ENCODE data around the gene DDX1.
A peak's percentile ranks its signal among the peaks of the same experiment; 100 is the strongest.

Gene DDX1

GRCh38 chr2:15553951-15554350 lies 37.7 kb upstream of the DDX1 start:
- TF ChIP-seq SPI1 (IDR thresholded peaks at IDR 0.05; ENCODE audit: low read depth, low read length) (no peak), POLR2AphosphoS5 (IDR thresholded peaks at IDR 0.05; ENCODE audit: low read depth, low read length) (no peak), POU2F2 (IDR thresholded peaks at IDR 0.05; ENCODE audit: low read depth, low read length) (no peak), PAX5 (IDR thresholded peaks at IDR 0.05; ENCODE audit: insufficient read depth, low read length, severe bottlenecking) (no peak), POLR2A (IDR thresholded peaks at IDR 0.05; ENCODE audit: low read depth, low read length) (no peak), TAF1 (IDR thresholded peaks at IDR 0.05; ENCODE audit: low read depth, low read length) (no peak)
- no peak for DNase-seq (ENCODE audit: insufficient read length, low spot score)
- FAIRE-seq: no peak

GRCh38 chr2:15554525-15555218 lies 37.0 kb upstream of the DDX1 start:
- DNase-seq (ENCODE audit: insufficient read length, low spot score): no peak
- no peak for FAIRE-seq
- TF ChIP-seq SPI1 (IDR thresholded peaks at IDR 0.05; ENCODE audit: low read depth, low read length) (no peak), PAX5 (IDR thresholded peaks at IDR 0.05; ENCODE audit: insufficient read depth, low read length, severe bottlenecking) (no peak), POLR2A (IDR thresholded peaks at IDR 0.05; ENCODE audit: low read depth, low read length) (no peak), POU2F2 (IDR thresholded peaks at IDR 0.05; ENCODE audit: low read depth, low read length) (no peak), POLR2AphosphoS5 (IDR thresholded peaks at IDR 0.05; ENCODE audit: low read depth, low read length) (no peak), TAF1 (IDR thresholded peaks at IDR 0.05; ENCODE audit: low read depth, low read length) (no peak)

GRCh38 chr2:15555760-15556193 lies 35.9 kb upstream of the DDX1 start:
- DNase-seq (ENCODE audit: insufficient read length, low spot score) (no peak), FAIRE-seq (no peak)
- TF ChIP-seq TAF1 (IDR thresholded peaks at IDR 0.05; ENCODE audit: low read depth, low read length) (no peak), SPI1 (IDR thresholded peaks at IDR 0.05; ENCODE audit: low read depth, low read length) (no peak), PAX5 (IDR thresholded peaks at IDR 0.05; ENCODE audit: insufficient read depth, low read length, severe bottlenecking) (no peak), POLR2AphosphoS5 (IDR thresholded peaks at IDR 0.05; ENCODE audit: low read depth, low read length) (no peak), POU2F2 (IDR thresholded peaks at IDR 0.05; ENCODE audit: low read depth, low read length) (no peak), POLR2A (IDR thresholded peaks at IDR 0.05; ENCODE audit: low read depth, low read length) (no peak)

- TF ChIP-seq POLR2AphosphoS5 (IDR thresholded peaks at IDR 0.05; ENCODE audit: low read depth, low read length): no peak
- TF ChIP-seq POU2F2 (IDR thresholded peaks at IDR 0.05; ENCODE audit: low read depth, low read length): no peak
- TF ChIP-seq SPI1 (IDR thresholded peaks at IDR 0.05; ENCODE audit: low read depth, low read length): no peak
- TF ChIP-seq POLR2A (IDR thresholded peaks at IDR 0.05; ENCODE audit: low read depth, low read length): no peak
- no peak for TF ChIP-seq PAX5 (IDR thresholded peaks at IDR 0.05; ENCODE audit: insufficient read depth, low read length, severe bottlenecking)
- TF ChIP-seq TAF1 (IDR thresholded peaks at IDR 0.05; ENCODE audit: low read depth, low read length): no peak
- FAIRE-seq: no peak
These were observed 35.2 kb upstream of the DDX1 start for GRCh38 chr2:15556311-15556930.

GRCh38 chr2:15557887-15558311 lies 33.8 kb upstream of the DDX1 start:
- DNase-seq (ENCODE audit: insufficient read length, low spot score): no peak
- no peak for FAIRE-seq
- TF ChIP-seq TAF1 (IDR thresholded peaks at IDR 0.05; ENCODE audit: low read depth, low read length) (no peak), POU2F2 (IDR thresholded peaks at IDR 0.05; ENCODE audit: low read depth, low read length) (no peak), PAX5 (IDR thresholded peaks at IDR 0.05; ENCODE audit: insufficient read depth, low read length, severe bottlenecking) (no peak), POLR2AphosphoS5 (IDR thresholded peaks at IDR 0.05; ENCODE audit: low read depth, low read length) (no peak), POLR2A (IDR thresholded peaks at IDR 0.05; ENCODE audit: low read depth, low read length) (no peak), SPI1 (IDR thresholded peaks at IDR 0.05; ENCODE audit: low read depth, low read length) (no peak; the same call in 1 of the 2 replicates)

More at GRCh38 chr2:15556311-15556930, 35.2 kb upstream of the DDX1 start:
- no peak for DNase-seq (ENCODE audit: insufficient read length, low spot score)

- no peak for DNase-seq (ENCODE audit: insufficient read length, low spot score)
- no peak for FAIRE-seq
- TF ChIP-seq POU2F2 (IDR thresholded peaks at IDR 0.05; ENCODE audit: low read depth, low read length) (no peak), POLR2A (IDR thresholded peaks at IDR 0.05; ENCODE audit: low read depth, low read length) (no peak), PAX5 (IDR thresholded peaks at IDR 0.05; ENCODE audit: insufficient read depth, low read length, severe bottlenecking) (no peak), TAF1 (IDR thresholded peaks at IDR 0.05; ENCODE audit: low read depth, low read length) (no peak), POLR2AphosphoS5 (IDR thresholded peaks at IDR 0.05; ENCODE audit: low read depth, low read length) (no peak), SPI1 (IDR thresholded peaks at IDR 0.05; ENCODE audit: low read depth, low read length) (no peak)
These were observed 32.1 kb upstream of the DDX1 start for GRCh38 chr2:15559379-15560139.

GRCh38 chr2:15560140-15560987 lies 31.3 kb upstream of the DDX1 start:
- TF ChIP-seq PAX5 (IDR thresholded peaks at IDR 0.05; ENCODE audit: insufficient read depth, low read length, severe bottlenecking) (no peak), POLR2A (IDR thresholded peaks at IDR 0.05; ENCODE audit: low read depth, low read length) (no peak), SPI1 (IDR thresholded peaks at IDR 0.05; ENCODE audit: low read depth, low read length) (no peak), POU2F2 (IDR thresholded peaks at IDR 0.05; ENCODE audit: low read depth, low read length) (no peak), POLR2AphosphoS5 (IDR thresholded peaks at IDR 0.05; ENCODE audit: low read depth, low read length) (no peak), TAF1 (IDR thresholded peaks at IDR 0.05; ENCODE audit: low read depth, low read length) (no peak)
- DNase-seq (ENCODE audit: insufficient read length, low spot score) (no peak), FAIRE-seq (peak; percentile 55)

GRCh38 chr2:15560988-15561573 lies 30.6 kb upstream of the DDX1 start, which contains the start of gene NBAS:
NBAS (minus strand) TSS chr2:15561334; CDS start chr2:15561304, 30 bp downstream.
- peak; percentile 61 for DNase-seq (ENCODE audit: insufficient read length, low spot score)
- FAIRE-seq: peak; percentile 75

More at GRCh38 chr2:15560988-15561573, 30.6 kb upstream of the DDX1 start, which contains the start of gene NBAS:
- no peak for TF ChIP-seq POU2F2 (IDR thresholded peaks at IDR 0.05; ENCODE audit: low read depth, low read length)
- peak; percentile 49; the same call in 1 of the 2 replicates for TF ChIP-seq POLR2A (IDR thresholded peaks at IDR 0.05; ENCODE audit: low read depth, low read length)
- peak; percentile 85 for TF ChIP-seq TAF1 (IDR thresholded peaks at IDR 0.05; ENCODE audit: low read depth, low read length)
- TF ChIP-seq POLR2AphosphoS5 (IDR thresholded peaks at IDR 0.05; ENCODE audit: low read depth, low read length): peak; percentile 68
